GM21367 (cell line): ENCODE results near the gene COPG2.
"Not testable (repeated sequence)": the region's sequence is repeated elsewhere in the genome, so short reads cannot be mapped to it uniquely, and the experiment has no call there.

Experiments
- ATAC-seq: cut with Tn5 transposase; IDR thresholded peaks from one replicate; pipeline ENCODE4 v1.9.1; 2021; ENCODE audit not compliant: unreplicated experiment

The COPG2 gene

DNA sequence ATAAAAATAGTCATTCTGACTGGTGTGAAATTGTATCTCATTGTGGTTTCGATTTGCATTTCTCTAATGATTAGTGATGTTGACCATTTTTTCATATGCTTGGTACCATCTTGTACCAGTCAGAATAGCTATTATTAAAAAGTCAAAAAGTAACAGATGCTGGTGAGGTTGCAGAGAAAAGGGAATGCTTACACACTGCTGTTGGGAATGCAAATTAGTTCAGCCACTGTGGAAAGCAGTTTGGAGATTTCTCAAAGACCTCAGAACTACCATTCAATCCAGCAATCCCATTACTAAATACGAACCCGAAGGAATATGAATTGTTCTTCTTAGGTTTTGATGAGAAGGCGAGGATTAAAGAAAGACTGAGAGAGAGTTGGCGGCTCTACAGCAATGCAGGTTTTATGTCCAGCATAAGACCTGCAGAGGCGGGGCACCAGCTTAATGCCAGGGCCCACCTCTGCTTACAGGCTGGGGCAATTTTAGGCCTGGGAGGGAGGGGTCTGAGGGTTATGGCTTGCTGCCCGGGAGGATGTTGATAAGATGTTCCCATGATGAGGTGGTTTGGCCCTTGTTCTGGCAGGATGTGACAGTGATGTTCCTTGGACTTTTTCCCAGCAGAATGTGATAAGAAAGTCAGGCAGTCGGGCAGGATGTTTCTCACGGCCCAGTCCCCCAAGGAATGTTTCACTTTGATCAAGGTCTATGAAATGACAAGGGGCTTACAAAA, 102.2 kb downstream of the COPG2 start:
- ATAC-seq: no peak

DNA sequence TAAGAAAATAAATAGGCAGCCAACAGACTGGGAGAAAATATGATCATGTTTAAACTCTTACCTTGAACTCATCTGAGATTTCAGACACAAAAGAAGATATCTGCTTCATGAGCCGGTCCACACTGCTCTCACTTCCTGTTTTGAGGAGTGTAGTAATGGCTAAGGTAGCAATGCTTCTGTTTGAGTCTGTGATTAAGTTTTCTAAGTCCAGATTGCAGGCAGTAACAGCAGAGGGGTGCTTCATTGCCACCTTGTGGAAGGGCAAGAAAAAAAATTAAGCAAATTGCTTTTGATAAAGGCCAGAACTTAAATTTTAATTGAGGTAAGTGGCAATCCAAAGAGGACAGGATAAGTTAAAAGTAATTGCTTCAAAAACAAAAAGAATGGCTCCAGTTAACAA, 107.6 kb downstream of the COPG2 start:
- ATAC-seq: peak; percentile 73

DNA sequence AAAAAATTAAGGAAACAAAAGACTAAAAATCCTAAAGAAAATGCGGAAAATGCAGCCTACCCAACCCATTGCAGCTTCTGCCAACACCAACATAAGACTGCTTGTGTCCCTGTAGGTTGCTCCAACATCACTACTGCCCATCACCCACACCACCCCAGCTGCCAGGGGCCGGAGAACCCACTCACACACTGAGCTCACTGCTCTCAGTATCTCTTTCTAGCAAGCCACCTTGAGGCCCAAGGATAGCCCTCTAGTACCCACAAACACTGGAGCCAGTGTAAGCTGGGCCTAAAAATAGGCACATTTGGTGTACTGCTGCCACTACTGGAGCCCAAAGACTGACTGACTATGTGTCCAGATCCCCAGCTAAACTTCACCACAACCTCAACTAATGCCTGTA, 109.4 kb downstream of the COPG2 start:
- ATAC-seq: no peak

DNA sequence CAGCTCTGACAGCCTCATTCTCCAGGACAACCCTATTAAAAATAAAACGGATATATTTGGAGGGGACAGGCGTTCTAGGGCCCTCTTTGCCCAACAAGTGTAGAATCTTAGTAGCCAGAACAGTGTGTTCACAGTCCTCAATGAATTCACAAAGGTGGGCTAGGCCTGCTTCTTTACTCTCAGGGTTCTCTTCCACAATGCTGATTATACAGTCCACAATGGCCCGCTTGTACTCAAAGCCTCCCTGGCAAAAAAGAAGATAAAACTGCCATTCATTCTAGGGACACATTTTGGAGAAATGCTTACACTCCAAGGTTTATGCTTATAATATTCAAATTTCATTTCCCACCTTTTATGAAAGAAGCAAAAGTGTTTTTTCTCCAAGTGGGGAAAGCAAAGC, 114.1 kb downstream of the COPG2 start:
- ATAC-seq: no peak

DNA sequence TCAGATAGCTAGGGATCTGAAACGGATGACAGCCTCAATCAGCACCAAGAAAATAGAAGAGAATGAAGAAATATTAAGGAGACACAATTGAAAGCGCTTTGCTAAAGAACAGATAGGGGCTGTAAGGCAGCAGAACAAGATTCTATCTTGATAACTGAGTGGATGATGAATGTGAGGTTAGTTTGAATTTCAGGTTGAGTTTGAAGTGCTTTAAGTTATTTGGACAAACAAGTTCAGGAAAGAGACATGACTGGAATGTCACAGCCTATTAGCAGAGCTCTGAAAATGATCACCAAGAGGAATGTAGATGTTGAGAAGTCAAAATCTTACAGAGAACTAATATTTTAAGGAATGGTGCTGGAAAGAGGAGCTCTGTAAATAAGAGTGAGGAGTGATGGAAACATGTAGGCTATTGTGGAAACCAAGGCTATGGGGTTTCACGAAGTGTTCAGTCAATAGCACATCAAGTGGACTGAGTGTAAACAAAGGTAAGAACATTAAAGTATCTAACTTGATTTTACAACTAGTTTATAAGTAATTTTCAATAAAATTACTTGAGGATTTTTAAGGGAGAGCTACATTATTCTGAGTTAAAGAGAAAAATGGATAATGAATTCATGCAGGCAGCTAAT, 115.0 kb downstream of the COPG2 start:
- no peak for ATAC-seq

DNA sequence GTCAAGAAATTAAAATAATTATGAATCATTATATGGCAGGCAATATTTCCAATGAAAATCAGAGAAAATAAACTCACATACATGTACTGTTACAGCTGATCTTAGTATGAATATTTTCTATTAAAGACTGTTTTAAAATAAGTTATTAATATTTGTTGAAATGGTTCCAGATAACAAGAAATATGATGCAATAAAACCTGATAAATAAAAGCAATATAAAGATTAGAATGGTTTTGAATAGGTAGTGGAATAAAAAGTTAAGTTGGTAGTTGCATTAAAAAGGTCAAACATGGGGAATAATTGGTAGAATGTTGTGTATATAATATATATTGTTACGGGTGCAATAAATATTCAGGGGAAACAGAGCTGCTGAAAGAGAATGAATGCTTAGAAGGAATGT, 124.2 kb downstream of the COPG2 start:
- no peak for ATAC-seq

DNA sequence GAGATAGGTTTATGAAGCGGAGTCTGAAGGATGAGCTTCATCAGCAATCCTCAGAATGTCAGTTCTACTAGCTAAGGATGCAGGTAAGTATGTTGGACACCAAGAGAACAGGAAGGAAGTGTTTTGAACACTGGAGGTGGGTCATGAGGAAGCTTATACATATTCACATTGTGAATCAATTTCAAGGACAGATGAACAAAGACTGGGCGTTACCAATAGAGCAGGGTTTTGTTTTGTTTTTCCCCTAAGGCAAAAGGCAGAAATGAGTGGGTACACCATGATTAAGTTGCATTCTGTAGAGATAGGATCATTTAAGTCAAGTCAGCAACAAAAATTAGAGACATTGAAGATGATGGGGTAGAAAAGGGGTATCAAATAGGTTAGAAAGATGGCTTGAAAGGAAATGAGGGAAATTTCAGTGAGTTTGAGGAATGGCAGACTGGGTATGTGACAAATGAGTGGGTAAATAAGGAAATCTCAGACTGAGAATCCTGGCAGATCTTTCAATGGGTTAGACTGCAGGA, 125.0 kb downstream of the COPG2 start:
- ATAC-seq: no peak

DNA sequence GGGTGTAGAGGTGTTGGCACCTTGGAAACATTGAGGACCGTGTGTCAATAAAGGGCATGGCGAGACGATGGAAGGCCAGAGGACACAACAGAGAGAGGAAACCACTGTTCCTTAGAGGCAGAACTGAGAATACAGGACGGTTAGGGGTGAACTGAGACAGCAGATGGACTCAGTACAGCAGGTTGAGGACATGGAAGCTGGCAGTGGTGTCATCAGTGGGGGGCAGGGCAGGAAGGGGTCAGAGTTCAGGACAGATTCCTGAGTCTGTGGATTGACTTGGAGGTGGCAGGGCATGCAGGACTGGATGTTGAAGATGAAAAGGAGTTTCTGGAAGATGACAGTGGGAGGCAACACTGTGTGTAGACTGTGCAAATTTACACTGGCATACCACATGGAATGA, 126.3 kb downstream of the COPG2 start:
- ATAC-seq: not testable (repeated sequence)

DNA sequence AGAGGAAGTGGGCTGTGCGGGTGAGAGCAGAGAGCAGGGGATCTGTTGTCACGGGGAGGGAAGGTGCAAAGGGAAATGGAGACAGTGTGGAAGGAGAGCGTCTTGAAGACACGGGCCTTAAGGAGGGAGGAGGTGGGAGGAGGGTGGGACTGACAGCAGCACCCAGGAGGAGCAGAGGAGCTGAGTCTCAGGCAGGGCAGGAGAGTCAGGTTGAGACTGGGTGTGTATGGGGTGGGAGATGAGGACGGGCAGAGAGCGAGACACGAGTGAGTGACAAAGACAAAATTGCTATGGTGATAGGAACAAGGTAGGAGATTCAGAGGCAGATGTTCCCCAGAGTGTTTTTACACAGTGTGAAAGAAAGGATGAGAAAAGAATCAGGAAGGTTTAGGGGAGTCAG, 127.3 kb downstream of the COPG2 start:
- ATAC-seq: not testable (repeated sequence)

DNA sequence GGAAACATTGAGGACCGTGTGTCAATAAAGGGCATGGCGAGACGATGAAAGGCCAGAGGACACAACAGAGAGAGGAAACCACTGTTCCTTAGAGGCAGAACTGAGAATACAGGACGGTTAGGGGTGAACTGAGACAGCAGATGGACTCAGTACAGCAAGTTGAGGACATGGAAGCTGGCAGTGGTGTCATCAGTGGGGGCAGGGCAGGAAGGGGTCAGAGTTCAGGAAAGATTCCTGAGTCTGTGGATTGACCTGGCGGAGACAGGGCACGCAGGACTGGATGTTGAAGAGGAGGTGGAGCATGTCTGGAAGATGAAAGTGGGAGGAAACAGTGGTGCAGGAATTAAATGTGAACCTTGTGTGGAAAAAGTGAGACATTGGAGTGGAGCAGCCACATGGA, 130.7 kb downstream of the COPG2 start:
- ATAC-seq: not testable (repeated sequence)

DNA sequence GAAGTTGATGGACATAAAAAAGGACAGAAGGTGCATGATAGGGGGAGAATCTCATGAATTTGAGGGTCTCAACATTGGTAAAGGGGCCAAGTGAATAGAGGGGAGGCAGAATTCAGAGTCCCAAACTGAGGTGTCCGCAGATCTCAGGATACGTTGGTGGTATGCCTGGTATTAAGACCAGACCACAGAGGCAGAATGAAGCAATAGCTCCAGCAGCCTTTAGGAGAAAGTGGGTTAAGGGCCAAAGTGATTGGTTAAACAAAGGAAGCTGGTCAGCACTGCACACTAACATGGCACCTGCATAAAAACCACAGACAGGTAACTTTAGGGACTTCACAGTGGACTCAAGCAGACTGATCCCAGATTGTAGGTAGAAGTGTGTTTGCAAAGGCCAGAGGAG, 139.1 kb downstream of the COPG2 start:
- ATAC-seq: no peak

DNA sequence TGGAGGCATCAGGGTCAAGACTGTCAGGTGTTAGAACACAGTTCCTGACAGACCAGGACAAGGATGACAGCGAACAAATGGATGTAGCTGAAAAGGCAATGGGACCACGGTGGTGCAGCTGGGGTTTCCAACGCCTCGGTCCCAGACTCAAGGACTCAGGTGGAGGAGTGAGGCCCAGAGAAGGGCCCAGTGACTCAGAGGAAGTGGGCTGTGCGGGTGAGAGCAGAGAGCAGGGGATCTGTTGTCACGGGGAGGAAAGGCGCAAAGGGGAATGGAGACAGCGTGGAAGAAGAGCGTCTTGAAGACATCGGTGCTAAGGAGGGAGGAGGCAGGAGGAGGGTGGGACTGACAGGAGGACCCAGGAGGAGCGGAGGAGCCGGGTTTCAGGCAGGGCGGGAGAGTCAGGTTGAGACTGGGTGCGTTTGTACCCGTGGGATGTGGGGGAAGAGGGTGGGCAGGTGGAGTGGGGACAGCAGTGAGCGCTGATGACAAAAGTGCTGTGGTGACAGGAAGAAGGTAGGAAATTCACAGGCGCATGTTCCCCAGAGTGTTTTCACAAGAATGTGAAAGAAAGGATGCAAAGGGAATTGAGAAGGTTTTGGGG, 140.7 kb downstream of the COPG2 start:
- ATAC-seq: not testable (repeated sequence)

DNA sequence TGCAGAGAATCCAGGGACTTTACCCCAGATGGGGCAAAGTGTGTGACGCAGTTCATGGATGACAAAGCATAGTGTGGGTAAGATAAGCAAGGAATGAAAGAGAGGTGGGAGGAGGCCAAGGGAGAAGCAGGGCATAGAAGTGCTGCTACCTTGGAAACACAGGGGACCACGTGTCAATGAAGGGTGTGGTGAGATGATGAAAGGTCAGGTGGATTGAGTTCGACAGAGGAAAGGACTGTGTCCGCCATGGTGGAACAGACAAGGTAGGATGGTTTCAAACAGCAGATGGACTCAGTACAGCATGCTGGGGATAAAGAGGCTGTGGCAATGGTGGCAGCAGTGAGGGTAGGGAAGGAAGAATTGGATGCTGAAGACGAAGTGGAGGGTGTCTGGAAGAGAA, 143.9 kb downstream of the COPG2 start:
- no peak for ATAC-seq

DNA sequence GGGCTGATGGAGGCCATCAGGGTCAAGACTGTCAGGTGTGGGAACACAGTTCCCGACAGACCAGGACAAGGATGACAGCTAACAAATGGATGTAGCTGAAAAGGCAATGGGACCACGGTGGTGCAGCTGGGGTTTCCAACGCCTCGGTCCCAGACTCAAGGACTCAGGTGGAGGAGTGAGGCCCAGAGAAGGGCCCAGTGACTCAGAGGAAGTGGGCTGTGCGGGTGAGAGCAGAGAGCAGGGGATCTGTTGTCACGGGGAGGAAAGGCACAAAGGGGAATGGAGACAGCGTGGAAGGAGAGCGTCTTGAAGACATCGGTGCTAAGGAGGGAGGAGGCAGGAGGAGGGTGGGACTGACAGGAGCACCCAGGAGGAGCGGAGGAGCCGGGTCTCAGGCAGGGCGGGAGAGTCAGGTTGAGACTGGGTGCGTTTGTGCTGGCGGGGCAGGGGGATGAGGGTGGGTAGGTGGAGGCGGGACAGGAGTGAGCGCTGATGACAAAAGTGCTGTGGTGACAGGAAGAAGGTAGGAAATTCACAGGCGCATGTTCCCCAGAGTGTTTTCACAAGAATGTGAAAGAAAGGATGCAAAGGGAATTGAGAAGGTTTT, 144.9 kb downstream of the COPG2 start:
- ATAC-seq: not testable (repeated sequence)

DNA sequence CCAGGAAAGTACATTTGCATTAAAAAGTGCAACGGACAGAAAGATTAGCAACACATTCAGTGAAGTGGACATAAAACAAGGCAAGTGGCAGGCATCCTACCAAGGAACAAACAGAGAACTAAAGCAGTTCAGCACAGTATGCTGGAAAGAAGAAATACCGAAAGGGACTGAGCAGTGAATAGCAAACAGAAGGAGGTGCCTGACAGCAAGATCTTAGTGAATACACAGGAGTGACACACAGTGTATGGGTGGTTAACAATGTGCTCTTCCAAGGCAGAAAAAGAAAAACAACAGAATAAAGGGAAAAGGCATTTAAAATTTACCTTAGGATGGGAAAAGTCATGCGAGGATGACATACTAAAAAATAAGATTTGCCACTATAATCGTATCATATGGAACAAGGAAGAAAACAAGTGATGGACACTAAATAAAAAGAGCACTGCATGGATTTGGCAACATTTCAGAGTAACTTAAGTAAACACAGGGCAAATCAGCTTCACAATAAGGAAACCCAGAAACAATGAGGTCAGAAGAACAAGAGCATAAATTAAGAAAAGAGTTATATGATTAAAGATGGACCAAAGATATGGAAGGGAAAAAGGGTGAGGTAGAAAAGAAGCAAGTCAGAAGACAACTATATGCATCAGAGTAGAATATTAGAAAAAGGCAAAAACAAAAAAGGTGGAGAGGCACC, 147.1 kb downstream of the COPG2 start:
- no peak for ATAC-seq

DNA sequence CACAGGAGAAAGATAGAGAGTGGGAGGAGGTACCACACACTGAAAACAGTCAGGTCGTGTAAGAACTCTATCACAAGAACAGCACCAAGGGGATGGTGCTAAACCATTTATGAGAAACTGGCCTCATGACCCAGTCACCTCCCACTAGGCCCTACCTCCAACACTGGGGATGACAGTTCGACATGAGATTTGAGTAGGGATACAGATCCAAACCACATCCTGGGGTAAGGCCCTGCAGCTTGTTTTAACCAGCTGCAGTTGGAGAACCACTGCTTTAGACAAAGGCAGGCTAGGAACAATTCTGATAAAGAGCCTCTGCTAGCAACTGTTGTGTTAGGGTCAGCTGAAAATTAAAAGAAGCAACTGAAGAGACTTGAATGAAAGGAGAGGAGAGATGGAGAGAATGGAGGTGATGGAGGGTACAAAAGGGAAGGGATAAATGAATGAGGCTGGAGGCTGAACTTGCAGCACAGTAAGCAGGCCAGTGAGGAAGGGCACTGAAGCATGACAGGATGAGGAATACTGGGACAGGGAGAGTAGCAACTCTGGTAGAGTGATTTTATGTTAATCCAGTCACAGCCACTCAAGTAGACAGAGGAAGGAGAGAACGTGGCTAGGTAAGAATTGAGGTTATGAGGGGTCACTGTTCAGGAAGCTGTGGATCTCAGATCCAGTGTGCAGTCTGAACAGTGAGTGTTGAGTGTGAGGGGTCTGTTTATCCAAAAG, 153.1 kb downstream of the COPG2 start:
- no peak for ATAC-seq

DNA sequence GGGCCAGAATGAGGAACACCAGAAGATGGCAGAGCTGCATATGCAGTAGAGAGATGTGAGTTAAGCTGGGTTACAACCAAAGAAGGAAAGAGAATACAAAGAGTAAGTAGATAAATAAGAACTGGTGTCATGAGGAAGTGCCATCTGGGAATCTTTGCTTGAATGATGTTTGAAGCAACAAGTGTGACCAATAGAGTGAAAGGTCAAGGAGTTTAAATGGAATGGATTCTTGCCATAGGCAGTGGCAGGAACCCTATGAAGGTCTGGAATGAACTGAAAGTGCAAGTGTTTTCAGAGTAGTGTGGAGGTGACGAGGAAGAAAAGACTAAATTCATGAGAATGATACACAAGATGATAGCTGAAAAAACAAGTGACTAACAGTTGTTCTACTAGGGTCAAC, 155.1 kb downstream of the COPG2 start:
- no peak for ATAC-seq

DNA sequence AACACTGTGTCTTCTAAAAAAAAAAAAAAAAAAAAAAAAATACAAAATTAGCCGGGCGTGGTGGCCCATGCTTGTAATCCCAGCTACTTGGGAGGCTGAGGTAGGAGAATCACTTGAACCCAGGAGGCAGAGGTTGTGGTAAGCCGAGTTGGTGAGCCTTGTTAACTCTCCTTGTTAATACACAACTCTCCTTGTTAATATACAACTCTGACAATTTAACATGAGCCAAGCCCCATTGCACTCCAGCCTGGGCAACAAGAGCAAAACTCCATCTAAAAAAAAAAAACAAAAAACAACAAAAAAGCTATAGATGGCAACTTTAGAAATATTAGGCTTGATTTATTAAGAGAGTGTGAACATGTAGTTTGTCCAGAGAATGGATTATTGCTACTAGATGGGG, 156.5 kb downstream of the COPG2 start:
- not testable (repeated sequence) for ATAC-seq

DNA sequence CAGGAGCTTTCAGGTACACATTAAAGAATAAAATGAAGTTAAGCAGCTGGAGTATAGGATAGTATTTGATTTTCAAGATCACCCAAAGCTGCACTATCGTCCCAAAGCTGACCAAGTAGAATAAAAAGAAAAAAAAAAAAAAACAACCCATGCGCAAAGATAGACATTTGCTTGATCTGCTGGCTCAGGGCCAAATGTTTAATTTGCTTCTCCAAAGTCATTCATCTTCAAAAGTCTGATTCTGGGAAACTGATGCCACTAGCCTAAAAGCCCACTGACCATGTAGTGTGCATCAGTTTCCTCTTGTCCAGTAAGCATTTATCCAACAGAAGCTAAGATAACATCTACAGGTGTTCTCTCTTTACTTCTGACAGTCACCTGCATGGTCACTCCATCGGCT, 162.2 kb downstream of the COPG2 start:
- ATAC-seq: no peak

DNA sequence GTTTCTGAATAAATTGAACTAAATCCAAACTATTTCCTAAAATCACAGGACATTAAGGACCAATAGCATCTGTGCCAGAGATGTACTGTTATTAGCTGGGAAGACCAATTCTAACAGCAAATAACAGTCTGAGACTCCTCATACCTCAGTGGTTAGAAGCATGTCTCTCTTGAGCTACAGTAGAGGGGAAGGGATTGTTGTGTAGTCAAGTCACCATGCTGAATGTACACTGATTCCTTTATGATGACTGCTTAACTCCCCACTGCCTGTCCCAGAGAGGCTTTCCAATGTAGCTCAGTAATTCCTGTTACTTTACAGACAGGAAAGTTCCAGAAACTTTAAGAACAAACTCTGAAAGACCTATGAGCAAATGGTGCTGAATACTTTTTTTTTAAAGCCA, 162.8 kb downstream of the COPG2 start:
- ATAC-seq: no peak

DNA sequence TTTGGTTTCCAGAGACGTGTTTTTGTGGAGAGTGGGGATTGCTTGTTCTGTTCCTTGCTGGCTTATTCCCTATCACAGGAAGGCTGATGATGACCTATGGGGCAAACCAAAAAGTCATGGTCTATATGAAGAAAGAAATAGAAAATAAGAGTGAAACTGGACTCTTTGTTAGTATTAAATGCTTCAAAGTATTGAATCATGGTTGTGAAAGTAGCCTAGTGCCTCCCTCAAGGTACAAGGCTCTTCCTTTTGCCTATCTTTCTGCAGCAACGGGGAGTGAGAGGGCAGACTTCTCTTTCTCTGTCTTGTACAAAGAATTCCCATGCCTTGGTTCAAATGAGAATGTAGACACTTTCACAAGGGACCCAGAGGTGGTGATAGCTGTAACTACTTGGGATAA, 167.6 kb downstream of the COPG2 start:
- no peak for ATAC-seq
